GM21619 (cell line): ENCODE results near the gene VEGFA.

Experiments used
- ATAC-seq: cut with Tn5 transposase; IDR thresholded peaks from one replicate; pipeline ENCODE4 v1.9.1; 2021; ENCODE audit not compliant: unreplicated experiment

The VEGFA gene

GRCh38 chr6:43784049-43784855, 14.2 kb downstream of the VEGFA start:
- no peak for ATAC-seq

- no peak for ATAC-seq
Measured at GRCh38 chr6:43785220-43785752, 15.3 kb downstream of the VEGFA start.

- no peak for ATAC-seq
Measured at GRCh38 chr6:43785904-43786303, 15.9 kb downstream of the VEGFA start.

- no peak for ATAC-seq
Measured at GRCh38 chr6:43786664-43787329, 16.8 kb downstream of the VEGFA start.

GRCh38 chr6:43788301-43788700, 18.3 kb downstream of the VEGFA start:
- no peak for ATAC-seq

- no peak for ATAC-seq
Measured at GRCh38 chr6:43789447-43789846, 19.4 kb downstream of the VEGFA start.

GRCh38 chr6:43790031-43790430, 20.0 kb downstream of the VEGFA start:
- no peak for ATAC-seq

GRCh38 chr6:43791745-43792422, 21.9 kb downstream of the VEGFA start:
- no peak for ATAC-seq

GRCh38 chr6:43793154-43793874, 23.3 kb downstream of the VEGFA start:
- no peak for ATAC-seq

GRCh38 chr6:43793875-43794242, 23.8 kb downstream of the VEGFA start:
- no peak for ATAC-seq

GRCh38 chr6:43795421-43795820, 25.4 kb downstream of the VEGFA start:
- no peak for ATAC-seq

- no peak for ATAC-seq
Measured at GRCh38 chr6:43796168-43796567, 26.2 kb downstream of the VEGFA start.

- ATAC-seq, result no peak
Measured at GRCh38 chr6:43796903-43797890, 27.2 kb downstream of the VEGFA start.

GRCh38 chr6:43797919-43798318, 27.9 kb downstream of the VEGFA start:
- no peak for ATAC-seq

- ATAC-seq, result peak; percentile 75
Measured at GRCh38 chr6:43798688-43799444, 28.9 kb downstream of the VEGFA start.

GRCh38 chr6:43799551-43800297, 29.7 kb downstream of the VEGFA start:
- ATAC-seq, result no peak

GRCh38 chr6:43800298-43800623, 30.2 kb downstream of the VEGFA start:
- ATAC-seq, result no peak

GRCh38 chr6:43800746-43801494, 30.9 kb downstream of the VEGFA start:
- no peak for ATAC-seq
